ENCODE results near the gene MAPKAP1.
A peak's percentile ranks its signal among the peaks of the same experiment; 100 is the strongest.

The MAPKAP1 gene

DNA sequence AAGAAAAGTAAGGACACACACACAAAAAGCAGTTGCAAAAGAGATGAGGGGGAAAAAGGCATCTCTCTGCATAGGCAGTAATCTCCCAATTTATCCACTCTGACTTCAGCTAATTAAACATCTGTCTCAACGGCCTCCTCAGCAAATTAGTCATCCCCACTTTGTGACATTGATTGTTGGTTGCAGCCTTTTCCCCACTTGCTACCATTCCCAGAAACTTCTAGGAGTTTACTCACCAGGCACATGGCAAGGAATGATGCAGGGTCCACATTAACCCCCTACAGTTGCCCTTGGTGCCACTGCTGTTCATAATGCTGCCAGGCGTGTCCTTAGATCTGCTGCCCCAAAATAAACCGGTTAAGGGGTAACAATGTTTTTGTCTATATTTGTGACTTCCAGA lies 174.6 kb downstream of the MAPKAP1 start:
- no peak for DNase-seq

DNA sequence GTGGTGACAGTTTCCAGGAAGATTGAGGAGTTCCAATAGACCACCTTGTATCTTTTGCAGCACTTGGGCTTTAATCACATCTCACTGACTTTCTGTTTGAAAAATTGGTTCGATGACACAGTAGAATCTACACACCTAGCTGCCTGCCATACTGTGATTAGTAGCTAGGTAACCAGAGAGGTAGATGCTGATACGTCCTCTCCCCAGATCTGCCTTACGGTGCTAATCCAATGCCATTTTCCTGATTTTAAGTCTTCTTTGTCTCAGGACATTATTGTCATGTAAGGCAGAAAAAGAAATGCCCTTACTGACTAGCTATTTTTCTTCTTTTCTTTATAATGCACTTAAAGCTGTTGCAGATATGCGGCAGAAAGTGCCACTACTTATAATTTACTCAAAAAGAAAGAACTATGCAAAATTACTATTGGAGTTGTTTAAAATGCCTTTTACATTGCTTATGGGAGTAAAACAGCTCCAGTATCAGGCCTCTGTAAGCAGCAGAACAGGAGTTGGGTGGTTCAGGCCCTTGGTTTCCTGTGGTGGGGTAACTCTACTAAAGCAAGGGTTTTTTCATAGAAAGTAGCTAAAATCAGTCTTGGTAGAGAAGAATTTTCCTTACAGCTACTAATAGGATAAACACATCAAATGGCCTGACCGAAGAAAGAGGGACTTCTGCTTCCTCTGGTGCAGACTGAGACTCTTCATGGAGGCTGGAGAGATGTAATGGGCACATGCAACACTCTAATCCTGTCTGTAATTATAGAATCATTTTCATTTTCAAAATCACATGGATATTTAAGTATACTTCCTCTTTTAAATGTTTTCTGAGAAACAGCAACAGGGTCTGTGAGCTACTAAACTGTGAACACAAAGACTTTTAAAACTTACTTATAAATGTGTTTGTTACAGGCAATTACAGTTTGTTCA lies 177.2 kb downstream of the MAPKAP1 start:
- DNase-seq: no peak

DNA sequence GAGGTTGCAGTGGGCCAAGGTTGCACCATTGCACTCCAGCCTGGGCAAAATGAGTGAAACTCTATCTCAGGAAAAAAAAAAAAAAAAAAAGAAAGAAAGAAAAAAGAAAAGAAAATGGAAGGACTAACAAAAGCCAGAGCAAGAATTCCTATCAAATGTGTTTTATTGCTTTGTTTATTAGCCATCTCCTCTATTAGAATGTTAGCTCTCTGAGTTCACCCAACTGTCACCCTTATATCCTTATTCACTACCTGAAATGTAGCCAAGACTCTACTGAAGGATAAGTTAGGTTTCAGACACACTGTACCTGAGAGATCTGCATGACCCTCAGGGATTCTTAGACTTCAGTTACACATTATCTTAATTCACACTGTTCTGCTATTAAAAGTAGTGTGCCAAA lies 177.9 kb downstream of the MAPKAP1 start:
- no peak for DNase-seq

DNA sequence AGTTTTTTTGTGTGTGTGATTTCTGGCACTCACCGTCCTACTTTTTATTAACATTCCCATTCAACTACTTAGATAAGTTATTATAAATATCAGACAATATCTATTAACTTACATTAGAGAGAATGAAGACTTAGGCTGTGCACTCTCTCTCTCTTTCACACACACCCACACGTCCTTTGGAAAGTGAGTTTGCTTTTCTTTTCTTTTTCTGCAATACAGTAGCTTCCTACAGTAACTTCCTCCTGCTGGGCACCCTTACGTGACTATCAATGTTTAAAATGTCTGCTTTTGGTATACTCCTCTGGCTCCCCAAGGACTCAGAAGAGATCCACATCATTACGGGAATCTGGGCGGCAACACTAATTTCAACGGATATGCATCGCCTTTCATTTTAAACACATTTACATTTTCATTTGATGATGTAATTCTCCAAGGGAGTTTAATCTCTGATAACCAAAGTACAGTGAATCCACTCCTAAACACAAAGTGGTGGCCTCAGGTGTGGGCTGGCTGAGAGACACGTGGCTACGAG lies 179.5 kb downstream of the MAPKAP1 start:
- no peak for DNase-seq

DNA sequence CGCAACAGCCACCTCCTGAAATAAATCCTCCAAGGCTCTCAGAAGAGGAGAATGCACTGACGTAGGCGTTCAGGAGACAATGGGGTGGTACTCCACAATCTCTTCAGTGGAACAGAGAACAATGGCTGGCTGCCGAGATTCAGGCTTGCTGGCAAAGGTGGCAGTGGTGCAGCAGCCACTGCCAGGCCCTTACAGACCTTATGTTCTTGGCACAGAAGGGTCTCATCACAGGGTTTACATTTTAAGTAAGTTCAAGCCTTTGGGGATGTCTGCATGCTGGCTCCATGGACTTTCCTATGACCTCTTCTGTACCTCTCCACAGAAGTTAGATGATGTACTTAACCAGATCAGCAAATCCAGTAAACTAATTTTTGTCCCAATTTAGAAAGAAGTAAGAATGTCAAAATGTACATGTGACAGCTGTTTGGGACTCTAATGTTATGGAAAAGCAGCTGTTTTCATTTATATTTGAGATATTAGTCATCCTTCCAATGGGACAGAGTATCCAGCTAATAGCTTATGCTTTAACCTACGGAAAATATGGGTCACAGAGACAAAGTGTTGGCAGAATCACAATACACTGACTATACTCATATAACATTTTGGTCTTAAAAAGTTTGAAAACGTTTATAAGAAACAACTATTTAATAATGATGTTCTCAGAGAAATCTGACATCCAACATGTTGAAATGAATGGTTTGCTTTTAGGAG lies 180.9 kb downstream of the MAPKAP1 start:
- DNase-seq: peak; percentile 83

DNA sequence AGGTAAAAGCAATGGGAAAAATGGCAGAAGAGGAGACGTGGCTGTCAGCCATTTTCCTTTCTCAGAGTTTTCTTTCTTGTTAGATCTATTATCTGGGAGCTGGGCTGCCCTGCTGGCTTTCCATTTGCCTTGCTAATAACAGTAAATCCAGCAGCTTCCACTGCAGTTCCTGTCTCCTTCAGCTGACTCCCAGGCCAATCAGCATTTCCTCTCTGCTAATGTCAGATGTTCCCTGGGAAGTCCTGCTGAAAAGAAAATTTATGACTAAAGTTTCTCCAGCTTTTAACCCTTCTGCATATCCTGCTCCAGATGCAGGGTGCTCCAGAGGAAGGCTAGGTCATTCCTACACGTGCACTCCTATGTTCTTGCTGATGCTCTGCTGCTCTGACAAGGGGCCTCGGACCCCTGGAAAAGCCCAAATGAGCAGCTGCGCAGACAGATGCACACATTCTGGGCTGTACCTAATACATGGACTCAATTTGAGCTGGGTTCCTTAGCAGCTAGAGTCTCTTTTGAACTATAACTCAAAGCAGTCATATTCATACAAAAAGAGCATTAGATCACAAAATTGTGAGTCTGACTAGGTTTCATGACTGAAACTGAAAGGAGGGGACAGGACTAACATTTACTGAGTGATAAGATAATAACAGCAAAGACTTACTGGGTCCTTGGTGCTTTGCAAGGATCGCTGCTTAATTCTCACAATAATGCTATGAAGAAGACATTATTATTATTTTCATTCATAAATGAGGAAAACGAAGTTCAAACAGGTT lies 182.2 kb downstream of the MAPKAP1 start:
- DNase-seq: no peak

DNA sequence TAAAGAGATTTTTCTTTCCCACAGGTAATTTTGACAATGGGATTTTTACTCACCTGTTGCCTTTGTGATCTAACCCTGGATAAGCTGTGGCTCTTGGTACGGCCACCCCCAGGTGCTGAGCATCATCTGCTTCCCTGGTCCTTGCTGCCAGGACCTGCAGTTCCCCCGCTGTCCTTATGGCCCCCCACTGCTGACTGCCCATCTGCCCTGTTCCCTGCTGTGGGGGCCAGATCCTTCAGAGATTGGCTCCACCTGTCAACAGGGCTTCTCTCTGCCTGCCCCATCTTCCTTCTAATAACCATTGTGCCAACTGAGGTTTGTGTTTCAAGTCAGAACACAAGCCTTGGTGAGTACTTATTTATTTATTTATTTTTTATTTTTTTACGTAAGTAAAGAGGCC lies 183.3 kb downstream of the MAPKAP1 start:
- no peak for DNase-seq

DNA sequence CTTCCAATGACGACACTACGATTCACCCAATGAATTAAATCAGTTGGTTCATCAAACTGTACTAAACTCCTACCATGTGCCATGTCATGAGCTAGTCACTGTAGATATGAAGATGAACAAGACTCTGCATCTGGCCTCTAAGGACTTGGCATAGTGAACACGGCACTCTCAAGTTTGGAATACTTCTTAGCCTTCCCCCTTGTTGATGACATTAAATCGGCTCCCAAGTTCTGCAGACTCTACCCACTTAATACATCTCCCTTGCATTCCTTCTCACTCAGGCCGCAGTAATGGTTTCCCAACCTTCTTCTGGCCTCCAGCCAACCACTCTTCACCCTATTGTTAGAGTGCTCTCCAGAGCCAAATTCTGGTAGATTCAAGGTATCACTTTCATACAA lies 184.7 kb downstream of the MAPKAP1 start:
- DNase-seq: no peak

DNA sequence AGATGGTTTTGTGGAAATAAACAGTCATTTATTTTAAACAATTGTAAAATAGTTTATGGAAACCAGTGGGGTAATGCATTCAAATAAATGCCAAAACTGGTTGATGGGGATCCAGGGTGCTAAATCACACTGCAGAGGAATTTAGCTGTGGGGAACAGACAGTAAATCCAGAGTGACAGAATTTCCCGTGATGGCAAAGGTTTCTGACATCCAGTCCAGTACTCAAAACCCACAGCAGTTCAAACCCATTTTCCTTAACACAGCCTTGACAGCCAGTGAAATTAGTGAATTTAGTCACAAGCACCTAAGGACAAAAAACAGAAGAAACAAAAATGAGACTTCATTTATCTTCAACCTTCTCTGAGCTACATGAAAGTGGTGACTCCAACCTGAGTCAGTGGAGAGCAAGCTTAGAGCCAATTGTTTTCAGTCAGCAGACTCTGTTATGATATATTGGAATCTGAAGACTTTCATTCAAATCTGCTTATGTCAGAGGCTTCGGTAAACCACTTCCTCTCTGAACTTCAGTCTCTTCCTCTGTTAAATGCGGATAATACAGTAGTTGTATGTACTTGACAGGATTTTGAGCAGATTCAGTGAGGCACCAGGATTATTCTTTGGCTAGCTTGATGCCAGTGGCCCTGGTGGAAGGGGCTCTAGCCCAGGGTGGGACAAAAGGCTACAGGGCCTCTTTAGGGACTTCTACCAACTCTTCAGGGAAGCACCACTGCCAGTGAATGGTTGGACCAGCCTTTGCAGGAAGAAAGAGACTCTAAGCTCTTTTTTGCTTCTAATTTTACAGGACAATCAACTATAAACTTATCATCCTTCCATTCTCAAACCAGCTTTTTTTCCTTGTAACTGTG lies 185.3 kb downstream of the MAPKAP1 start:
- DNase-seq: no peak

DNA sequence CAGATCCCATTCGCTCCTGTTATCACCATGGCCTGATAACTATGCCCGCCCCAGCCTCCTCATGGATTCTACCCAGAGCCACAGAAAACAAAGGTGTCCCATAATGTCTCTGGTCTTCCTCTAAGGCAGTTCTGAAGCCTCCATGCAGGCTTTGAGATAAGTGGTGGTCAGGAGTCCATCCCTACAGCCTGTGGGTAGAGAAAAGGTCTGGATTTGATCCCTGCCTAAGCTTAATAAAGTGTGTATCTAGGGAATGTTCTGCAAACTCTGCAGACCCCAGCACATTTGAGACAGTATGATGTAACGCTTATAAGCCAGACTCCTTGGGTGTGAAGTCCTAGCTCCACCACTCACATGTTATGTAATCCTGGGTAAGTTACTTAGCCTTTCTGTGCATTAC lies 187.3 kb downstream of the MAPKAP1 start:
- no peak for DNase-seq

DNA sequence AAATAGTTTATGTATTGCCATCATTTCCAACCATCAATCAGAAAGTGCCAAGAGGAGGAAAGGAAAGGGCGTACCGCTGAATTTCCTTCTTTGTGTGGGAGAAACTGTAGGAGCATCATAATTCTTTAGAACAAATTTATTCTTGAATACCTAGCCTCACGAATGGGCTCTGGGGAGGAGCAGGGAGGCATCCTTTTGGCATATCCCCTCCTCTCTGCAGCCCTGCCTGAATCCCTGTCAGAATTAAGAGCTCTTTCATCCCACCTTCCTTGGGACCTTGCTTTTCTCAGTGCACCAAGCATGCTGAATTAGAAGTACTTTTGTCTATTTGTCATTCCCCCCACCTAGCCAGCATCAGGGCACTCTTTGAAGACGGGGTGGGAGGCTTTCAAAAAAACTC lies 189.4 kb downstream of the MAPKAP1 start:
- DNase-seq: no peak

DNA sequence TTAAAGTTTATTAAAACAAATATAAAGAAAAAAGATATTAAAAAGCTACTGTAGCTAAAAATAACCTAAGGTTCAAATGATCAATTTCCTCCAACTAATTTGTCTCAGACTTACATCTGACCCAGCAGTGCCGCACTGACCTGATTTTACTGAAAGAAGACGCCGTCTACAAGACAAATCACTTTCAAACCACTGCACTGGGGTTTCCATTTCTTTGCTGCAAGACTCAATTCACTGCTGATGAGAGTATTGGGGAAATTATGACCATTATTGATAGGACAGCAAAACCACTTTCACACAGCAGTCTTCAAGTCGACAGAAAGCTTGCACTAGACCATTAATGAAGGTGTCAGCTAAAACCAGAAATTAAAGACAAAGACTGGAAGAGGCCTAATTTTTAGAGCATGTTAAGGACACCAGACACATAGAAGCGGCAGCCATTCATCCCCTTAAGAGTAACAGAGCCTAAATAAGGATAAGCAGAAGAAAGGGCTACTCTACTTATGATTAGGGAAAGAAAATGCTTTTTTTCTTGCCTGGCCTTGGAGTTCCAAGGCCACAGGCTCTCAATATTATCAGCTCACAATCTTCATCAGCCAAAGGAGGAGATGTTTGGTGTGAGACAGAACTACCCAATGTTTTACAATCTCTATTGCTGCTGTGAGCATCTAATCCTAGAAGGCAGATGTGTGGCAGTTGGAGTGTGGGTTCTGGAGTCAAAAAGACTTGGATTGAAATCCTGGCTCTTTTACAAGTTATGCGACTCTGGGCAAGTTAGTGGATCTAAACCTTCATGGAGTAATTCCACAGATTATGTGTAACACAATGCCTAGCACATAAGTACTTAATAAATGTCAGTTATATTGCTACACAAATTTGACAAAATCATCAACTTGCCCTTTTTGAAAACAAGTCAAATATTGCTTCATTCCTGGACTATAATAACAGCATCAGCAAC lies 190.7 kb downstream of the MAPKAP1 start:
- no peak for DNase-seq

DNA sequence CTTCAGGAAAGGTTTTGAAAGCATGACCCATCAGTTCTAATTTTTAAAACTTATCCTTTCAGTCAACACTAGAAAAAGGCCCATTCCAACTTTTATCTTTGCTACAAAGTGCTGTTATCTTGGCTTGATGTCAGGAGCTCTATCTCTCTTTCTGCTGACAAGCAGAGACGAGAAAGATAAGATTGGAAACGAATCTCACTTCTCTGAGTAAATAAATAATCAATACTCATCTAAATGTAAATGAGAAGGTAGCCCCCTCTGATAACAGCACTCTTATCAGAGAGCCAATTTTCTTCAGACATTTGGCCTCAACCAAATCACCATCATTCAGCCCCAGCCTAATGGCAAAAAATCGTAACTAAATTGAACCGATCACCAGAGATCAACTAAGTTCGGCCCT lies 191.7 kb downstream of the MAPKAP1 start:
- no peak for DNase-seq

DNA sequence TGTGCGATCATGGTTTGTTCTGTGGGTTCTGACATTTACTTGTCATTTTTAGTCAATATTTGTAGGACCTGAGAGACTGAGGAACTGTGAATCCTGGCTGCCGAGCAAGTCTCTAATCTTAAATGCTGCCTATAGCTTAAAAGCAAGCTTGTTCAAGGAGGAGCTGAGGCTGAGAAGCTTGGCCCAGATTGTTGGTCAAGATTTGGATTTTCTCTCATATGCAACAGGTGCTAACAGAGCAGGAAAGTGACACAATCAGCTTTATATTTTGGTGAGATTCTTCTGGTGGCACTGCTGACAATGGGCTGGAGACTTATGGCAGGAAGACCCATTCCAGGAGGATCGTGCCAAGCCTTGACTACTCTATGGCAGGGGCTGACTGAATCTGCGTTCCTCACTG lies 192.5 kb downstream of the MAPKAP1 start:
- no peak for DNase-seq

DNA sequence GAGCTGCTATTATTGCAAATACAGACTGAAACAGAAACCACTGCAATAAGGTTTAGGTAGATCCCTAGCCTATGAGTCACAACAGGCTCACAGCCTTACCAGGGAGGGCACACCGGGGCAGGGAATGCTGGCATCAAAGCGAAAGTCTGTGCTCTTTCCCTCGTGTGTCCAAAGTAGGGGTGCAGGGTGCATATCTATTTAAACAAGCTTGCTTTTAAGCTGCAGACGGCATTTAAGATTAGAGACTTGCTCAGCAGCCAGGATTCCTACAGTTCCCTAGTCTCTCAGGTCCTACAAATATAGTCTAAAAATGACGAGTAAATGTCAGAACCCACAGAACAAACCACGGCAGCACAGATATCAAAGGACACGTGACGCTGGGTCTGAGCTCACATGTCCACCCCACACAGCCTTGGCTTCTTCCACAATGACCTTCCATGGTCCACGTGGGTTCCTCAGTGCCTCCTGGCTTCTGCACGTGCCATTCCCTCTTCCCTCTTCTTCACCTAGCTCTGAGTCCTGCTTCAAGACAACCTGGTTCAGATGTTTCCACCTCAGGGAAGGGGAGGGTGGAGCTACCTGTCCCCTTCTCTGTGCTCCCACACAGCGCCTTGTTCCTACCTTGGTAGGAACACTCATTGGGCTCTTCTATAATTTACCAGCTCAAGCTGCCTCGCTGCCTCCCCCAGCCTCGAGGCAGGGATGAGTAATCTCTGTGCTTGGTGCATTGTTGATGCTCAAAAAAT lies 193.2 kb downstream of the MAPKAP1 start:
- no peak for DNase-seq

DNA sequence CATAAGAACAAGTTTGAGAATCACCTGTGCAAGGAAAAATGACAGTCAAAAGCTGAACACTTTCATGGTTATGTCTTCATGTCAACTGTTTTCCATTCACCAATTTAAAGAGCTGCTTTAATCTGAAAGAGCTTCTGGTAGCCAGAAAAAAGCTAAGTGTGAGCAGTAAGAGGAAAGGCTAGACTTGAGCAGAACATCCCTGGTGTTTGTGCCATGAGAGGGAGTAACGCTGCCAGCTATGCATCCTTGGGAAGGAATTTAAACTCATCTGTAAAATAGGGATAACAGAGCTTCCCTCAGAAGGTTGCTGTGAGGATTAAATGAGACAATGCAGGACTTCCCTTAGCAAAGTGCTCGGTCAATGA lies 193.7 kb downstream of the MAPKAP1 start:
- DNase-seq: no peak

DNA sequence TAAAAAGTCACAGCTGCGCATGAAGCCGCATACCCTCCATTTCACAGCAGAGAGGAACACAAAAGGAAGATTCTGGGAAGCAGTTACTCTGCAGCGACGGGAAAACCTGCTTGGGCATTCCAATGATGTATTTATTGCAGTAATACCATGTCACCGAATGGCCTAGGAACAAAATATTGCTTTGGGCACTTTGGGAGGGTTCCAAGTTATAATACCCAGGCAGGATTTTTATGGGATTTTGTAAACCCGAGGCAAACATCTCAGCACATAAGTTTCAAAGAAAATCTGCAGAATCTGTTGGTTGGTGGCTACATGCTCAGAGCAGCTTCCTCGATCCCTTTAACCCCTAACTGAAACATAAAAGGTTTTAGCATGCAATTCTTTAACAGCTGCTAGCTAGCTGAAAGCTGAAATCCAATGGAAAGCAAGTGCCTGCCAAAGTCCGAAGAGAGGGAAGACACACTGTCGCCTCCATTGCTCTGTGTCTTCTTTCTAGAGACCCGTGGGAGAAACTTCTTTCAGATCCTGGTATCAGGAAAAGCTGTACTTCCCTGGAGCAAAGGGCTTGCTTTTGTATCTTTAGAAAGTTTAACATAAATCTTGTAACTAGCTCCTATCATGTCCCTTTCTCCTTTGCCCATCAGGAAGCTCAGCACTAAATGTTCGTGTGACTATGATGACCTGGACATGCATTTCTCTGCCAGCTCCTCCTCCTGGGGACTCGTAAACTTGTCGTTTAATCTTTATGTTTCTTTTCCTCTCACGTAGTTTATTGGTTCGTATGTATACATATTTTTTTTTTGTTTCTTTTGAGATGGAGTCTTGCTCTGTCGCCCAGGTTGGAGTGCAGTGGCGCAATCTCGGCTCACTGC lies 195.0 kb downstream of the MAPKAP1 start:
- DNase-seq: no peak

DNA sequence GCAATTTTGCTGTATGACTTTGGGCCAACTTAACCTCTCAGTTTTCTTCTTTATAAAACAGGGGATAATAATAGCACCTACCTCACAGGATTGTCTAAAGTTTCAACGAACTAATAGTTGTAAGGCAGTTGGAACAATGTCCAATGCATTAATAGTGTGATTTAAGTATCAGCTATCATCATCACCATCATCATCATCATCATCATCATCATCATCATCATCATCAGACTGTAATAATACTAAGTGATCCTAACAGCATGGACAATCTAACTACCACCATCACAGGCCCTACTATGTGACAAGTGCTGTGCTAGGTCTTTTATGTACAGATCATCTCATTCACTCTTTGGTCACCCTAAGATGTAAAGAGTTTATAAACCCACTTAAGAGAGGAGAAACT lies 196.0 kb downstream of the MAPKAP1 start:
- no peak for DNase-seq

DNA sequence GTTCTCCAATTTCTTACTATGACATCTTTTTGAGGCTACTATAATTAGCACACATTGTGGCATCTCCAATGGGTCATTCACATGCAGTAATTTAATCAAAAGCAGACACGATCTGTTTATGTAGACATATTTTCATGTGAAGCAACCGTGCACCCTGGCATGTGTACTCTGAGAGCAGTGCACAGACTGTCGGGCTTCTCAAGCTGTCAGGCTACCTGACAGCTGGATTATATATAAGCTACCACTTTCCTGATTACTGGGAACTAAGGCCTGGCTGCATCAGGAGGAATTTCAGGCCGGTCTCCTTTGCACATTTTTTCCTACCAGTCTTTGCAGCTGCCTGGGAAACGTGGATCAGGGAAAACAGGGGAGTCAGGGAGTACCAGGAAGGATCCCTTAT lies 197.5 kb downstream of the MAPKAP1 start:
- no peak for DNase-seq

Data from NCI-H2029 (cell line).